ENCODE data around the gene ANAPC10.

The ANAPC10 gene

DNA sequence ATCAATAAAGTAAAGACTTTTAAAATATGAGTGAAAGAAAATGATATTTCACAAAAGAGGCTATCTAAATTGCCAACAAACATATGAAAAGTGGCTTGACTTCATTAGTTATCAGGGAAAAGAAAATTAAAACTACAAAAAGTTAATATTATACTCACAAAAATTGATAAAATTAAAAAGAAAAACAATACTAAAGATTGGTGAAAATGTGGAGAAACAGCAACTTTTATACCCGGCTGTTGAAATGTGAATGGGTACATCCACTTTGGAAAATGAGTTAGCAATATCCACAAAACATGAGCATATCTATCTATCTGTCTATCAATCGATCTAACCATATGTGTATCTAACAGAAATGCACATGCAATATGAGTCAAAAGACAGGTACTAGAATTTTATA, 122.3 kb downstream of the ANAPC10 start:
- no peaks in the 10 kb centered on the region for H3K4me1 ChIP-seq (ENCODE audit: control insufficient read depth, low read length)
- no peaks in the 10 kb centered on the region for H3K9me3 ChIP-seq (ENCODE audit: control insufficient read depth, insufficient read depth, low read length)
- no peaks in the 10 kb centered on the region for H3K9me2 ChIP-seq (replicated peaks; ENCODE audit: control insufficient read depth, low read length)
- H3K27me3 ChIP-seq (ENCODE audit: control insufficient read depth, low read length), result no peaks in the 10 kb centered on the region
- no peak for TF ChIP-seq EZH2phosphoT487 (IDR thresholded peaks at IDR 0.05; ENCODE audit: borderline replicate concordance, low read length)
- TF ChIP-seq, protein P1, sequence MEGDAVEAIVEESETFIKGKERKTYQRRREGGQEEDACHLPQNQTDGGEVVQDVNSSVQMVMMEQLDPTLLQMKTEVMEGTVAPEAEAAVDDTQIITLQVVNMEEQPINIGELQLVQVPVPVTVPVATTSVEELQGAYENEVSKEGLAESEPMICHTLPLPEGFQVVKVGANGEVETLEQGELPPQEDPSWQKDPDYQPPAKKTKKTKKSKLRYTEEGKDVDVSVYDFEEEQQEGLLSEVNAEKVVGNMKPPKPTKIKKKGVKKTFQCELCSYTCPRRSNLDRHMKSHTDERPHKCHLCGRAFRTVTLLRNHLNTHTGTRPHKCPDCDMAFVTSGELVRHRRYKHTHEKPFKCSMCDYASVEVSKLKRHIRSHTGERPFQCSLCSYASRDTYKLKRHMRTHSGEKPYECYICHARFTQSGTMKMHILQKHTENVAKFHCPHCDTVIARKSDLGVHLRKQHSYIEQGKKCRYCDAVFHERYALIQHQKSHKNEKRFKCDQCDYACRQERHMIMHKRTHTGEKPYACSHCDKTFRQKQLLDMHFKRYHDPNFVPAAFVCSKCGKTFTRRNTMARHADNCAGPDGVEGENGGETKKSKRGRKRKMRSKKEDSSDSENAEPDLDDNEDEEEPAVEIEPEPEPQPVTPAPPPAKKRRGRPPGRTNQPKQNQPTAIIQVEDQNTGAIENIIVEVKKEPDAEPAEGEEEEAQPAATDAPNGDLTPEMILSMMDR (IDR thresholded peaks at IDR 0.05; ENCODE audit: low read depth, low read length, poor library complexity, severe bottlenecking), result no peak
- no peak overlapping the region for H3K27ac ChIP-seq (ENCODE audit: low read depth, low read length)
- H3F3A ChIP-seq (ENCODE audit: control insufficient read depth, insufficient read depth), result no peaks in the 10 kb centered on the region
- H3K4me2 ChIP-seq (ENCODE audit: low read length), result no peak overlapping the region
- H3K79me2 ChIP-seq (ENCODE audit: control insufficient read depth, low read length), result no peaks in the 10 kb centered on the region
- no peaks in the 10 kb centered on the region for H3K36me3 ChIP-seq (ENCODE audit: control insufficient read depth, low read length)
- no peaks in the 10 kb centered on the region for H4K20me1 ChIP-seq (ENCODE audit: control insufficient read depth, insufficient read depth, low read depth, low read length)
- H3K4me3 ChIP-seq (ENCODE audit: low read length), result no peak overlapping the region

DNA sequence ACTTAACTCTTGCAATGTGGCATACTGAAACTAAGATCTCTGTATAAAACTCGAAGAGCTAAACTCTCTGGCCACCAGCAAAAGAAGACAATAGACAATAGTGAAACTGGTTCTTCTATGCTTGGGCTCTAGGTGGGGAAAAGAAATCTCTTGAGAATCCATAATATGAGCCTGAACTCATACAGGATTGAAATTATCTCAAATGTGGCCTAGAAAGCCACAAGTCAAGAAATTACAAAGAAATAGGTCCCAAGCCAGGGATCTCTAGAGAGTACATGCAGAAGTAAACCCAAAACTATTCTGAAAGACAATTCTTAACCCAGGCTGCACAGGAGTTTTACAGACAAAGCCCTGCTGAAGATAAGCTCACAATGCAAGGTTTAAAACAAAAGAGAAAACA, 127.4 kb downstream of the ANAPC10 start:
- no peaks in the 10 kb centered on the region for H3K79me2 ChIP-seq (ENCODE audit: control insufficient read depth, low read length)
- H3F3A ChIP-seq (ENCODE audit: control insufficient read depth, insufficient read depth), result no peaks in the 10 kb centered on the region
- no peaks in the 10 kb centered on the region for H3K9me3 ChIP-seq (ENCODE audit: control insufficient read depth, insufficient read depth, low read length)
- H3K27ac ChIP-seq (ENCODE audit: low read depth, low read length), result no peak overlapping the region
- H4K20me1 ChIP-seq (ENCODE audit: control insufficient read depth, insufficient read depth, low read depth, low read length), result no peaks in the 10 kb centered on the region
- H3K4me3 ChIP-seq (ENCODE audit: low read length), result no peak overlapping the region
- H3K4me1 ChIP-seq (ENCODE audit: control insufficient read depth, low read length), result no peaks in the 10 kb centered on the region
- no peaks in the 10 kb centered on the region for H3K36me3 ChIP-seq (ENCODE audit: control insufficient read depth, low read length)
- TF ChIP-seq, protein P1 (IDR thresholded peaks at IDR 0.05; ENCODE audit: low read depth, low read length, poor library complexity, severe bottlenecking), result no peak
- no peak overlapping the region for H3K4me2 ChIP-seq (ENCODE audit: low read length)
- H3K27me3 ChIP-seq (ENCODE audit: control insufficient read depth, low read length), result no peaks in the 10 kb centered on the region
- no peaks in the 10 kb centered on the region for H3K9me2 ChIP-seq (replicated peaks; ENCODE audit: control insufficient read depth, low read length)

DNA sequence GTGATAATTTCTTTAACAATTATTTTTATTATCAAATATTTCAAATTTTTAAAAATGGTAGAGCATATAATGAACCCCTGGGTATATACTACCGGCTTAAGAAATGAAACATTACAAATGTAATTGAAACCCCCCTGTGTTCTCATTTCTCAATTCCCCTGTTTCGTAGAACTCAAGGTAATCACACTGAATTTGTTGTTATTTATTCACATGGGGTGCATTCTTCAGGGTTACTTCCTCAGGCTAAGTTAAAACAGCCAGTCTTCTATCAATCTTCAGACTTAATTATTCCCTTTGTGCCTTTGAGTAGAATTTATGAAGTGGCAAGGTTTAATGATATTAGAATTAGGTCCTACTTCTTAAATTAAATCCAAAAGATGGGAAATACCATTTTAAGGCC, 128.2 kb downstream of the ANAPC10 start:
- Histone ChIP-seq H3K4me1 (ENCODE audit: control insufficient read depth, low read length) (no peaks in the 10 kb centered on the region), H3K27ac (ENCODE audit: low read depth, low read length) (no peak overlapping the region), H3K79me2 (ENCODE audit: control insufficient read depth, low read length) (no peaks in the 10 kb centered on the region), H3K27me3 (ENCODE audit: control insufficient read depth, low read length) (no peaks in the 10 kb centered on the region), H4K20me1 (ENCODE audit: control insufficient read depth, insufficient read depth, low read depth, low read length) (no peaks in the 10 kb centered on the region), H3F3A (ENCODE audit: control insufficient read depth, insufficient read depth) (no peaks in the 10 kb centered on the region), H3K36me3 (ENCODE audit: control insufficient read depth, low read length) (no peaks in the 10 kb centered on the region), H3K9me3 (ENCODE audit: control insufficient read depth, insufficient read depth, low read length) (no peaks in the 10 kb centered on the region), H3K4me3 (ENCODE audit: low read length) (no peak overlapping the region), H3K4me2 (ENCODE audit: low read length) (no peak overlapping the region), H3K9me2 (replicated peaks; ENCODE audit: control insufficient read depth, low read length) (no peaks in the 10 kb centered on the region)
- TF ChIP-seq, protein P1 (IDR thresholded peaks at IDR 0.05; ENCODE audit: low read depth, low read length, poor library complexity, severe bottlenecking), result no peak
- TF ChIP-seq EZH2phosphoT487 (IDR thresholded peaks at IDR 0.05; ENCODE audit: borderline replicate concordance, low read length), result no peak

DNA sequence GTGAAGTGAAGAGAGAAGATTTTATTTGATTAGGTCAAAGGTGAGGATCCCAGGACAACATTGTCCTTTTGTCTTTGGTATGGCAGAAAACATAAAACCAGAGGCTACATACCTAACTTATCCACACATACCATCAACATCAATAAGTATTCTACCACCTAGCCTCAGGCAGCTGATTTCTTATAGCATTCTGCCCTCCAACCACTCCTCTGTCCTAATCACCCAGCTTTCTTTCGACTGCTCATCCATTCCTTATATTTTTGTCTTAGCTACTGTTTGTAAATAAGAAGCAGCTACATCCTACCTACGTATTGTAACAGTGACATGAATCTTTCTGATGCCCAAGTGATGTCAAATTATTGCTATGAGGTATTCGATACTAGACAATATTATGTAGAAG, 129.4 kb downstream of the ANAPC10 start:
- no peaks in the 10 kb centered on the region for H3K36me3 ChIP-seq (ENCODE audit: control insufficient read depth, low read length)
- no peaks in the 10 kb centered on the region for H3K9me2 ChIP-seq (replicated peaks; ENCODE audit: control insufficient read depth, low read length)
- H3K4me3 ChIP-seq (ENCODE audit: low read length), result no peak overlapping the region
- H3K27me3 ChIP-seq (ENCODE audit: control insufficient read depth, low read length), result no peaks in the 10 kb centered on the region
- H3K4me1 ChIP-seq (ENCODE audit: control insufficient read depth, low read length), result no peaks in the 10 kb centered on the region
- no peak overlapping the region for H3K27ac ChIP-seq (ENCODE audit: low read depth, low read length)
- H4K20me1 ChIP-seq (ENCODE audit: control insufficient read depth, insufficient read depth, low read depth, low read length), result no peaks in the 10 kb centered on the region
- TF ChIP-seq, protein P1 (IDR thresholded peaks at IDR 0.05; ENCODE audit: low read depth, low read length, poor library complexity, severe bottlenecking), result no peak
- no peak for TF ChIP-seq EZH2phosphoT487 (IDR thresholded peaks at IDR 0.05; ENCODE audit: borderline replicate concordance, low read length)
- H3K4me2 ChIP-seq (ENCODE audit: low read length), result no peak overlapping the region
- H3F3A ChIP-seq (ENCODE audit: control insufficient read depth, insufficient read depth), result no peaks in the 10 kb centered on the region
- H3K9me3 ChIP-seq (ENCODE audit: control insufficient read depth, insufficient read depth, low read length), result no peaks in the 10 kb centered on the region
- no peaks in the 10 kb centered on the region for H3K79me2 ChIP-seq (ENCODE audit: control insufficient read depth, low read length)

Data from DOHH2 (cell line).